ENCODE measurements around the gene TMEM202. TPM values are rescaled to one million over a fixed set of nuclear protein-coding genes. Genes with fewer than 3 reads are reported as not detected.
A peak's percentile ranks its signal among the peaks of the same experiment; 100 is the strongest.

Gene TMEM202
- not detected for total RNA-seq
- long read RNA-seq, donor 1: 0 reads
- long read RNA-seq, donor 2: 0 reads

- H3K4me1 ChIP-seq (ENCODE audit: low read depth): no peaks in the 10 kb centered on the region
- H3K36me3 ChIP-seq (ENCODE audit: low read depth): no peaks in the 10 kb centered on the region
- DNase-seq (no peak), ATAC-seq (no peak)
- H3K9me3 ChIP-seq: no peaks in the 10 kb centered on the region
- intact Hi-C loops (cut with DNase I, micrococcal nuclease): no loop called here
- no peak within 1 kb of the TSS for H3K4me3 ChIP-seq
- no peak for TF ChIP-seq CTCF (IDR thresholded peaks at IDR 0.05)
Measured at GRCh38 chr15:72397796-72398588, at the start of gene TMEM202. Gene TMEM202 (plus strand): TSS chr15:72398305. CDS start chr15:72398327, 22 bp downstream.

- ATAC-seq: no peak
- peaks cover 9% of the 10 kb centered on the region for H3K36me3 ChIP-seq (ENCODE audit: low read depth)
- no peak for TF ChIP-seq CTCF (IDR thresholded peaks at IDR 0.05)
Measured at GRCh38 chr15:72353266-72353665, 44.8 kb upstream of the TMEM202 start.

GRCh38 chr15:72354496-72354895 lies 43.6 kb upstream of the TMEM202 start:
- no peaks in the 10 kb centered on the region for H3K9me3 ChIP-seq
- H3K36me3 ChIP-seq (ENCODE audit: low read depth): peaks cover 6% of the 10 kb centered on the region
- intact Hi-C loops (cut with DNase I, micrococcal nuclease): no loop called here
- no peaks in the 10 kb centered on the region for H3K4me1 ChIP-seq (ENCODE audit: low read depth)
- no peak for TF ChIP-seq CTCF (IDR thresholded peaks at IDR 0.05)
- no peak overlapping the region for H3K4me3 ChIP-seq
- DNase-seq: no peak
- no peak for ATAC-seq

More at GRCh38 chr15:72353266-72353665, 44.8 kb upstream of the TMEM202 start:
- Histone ChIP-seq H3K4me1 (ENCODE audit: low read depth) (no peaks in the 10 kb centered on the region), H3K4me3 (no peak overlapping the region), H3K9me3 (no peaks in the 10 kb centered on the region)
- DNase-seq: no peak
- intact Hi-C loops (cut with DNase I, micrococcal nuclease): no loop called here

GRCh38 chr15:72358121-72358520 lies 40.0 kb upstream of the TMEM202 start:
- ATAC-seq (no peak), DNase-seq (no peak)
- Histone ChIP-seq H3K9me3 (no peaks in the 10 kb centered on the region), H3K36me3 (ENCODE audit: low read depth) (no peaks in the 10 kb centered on the region), H3K4me1 (ENCODE audit: low read depth) (no peaks in the 10 kb centered on the region), H3K4me3 (no peak overlapping the region)
- intact Hi-C loops (cut with DNase I, micrococcal nuclease): no loop called here
- no peak for TF ChIP-seq CTCF (IDR thresholded peaks at IDR 0.05)

- Histone ChIP-seq H3K9me3 (no peaks in the 10 kb centered on the region), H3K4me1 (ENCODE audit: low read depth) (no peaks in the 10 kb centered on the region), H3K4me3 (no peak overlapping the region), H3K36me3 (ENCODE audit: low read depth) (no peaks in the 10 kb centered on the region)
- intact Hi-C loops (cut with DNase I, micrococcal nuclease): no loop called here
- DNase-seq: peak; percentile 19 to 57 (median 33)
- peak; percentile 85 for ATAC-seq
- TF ChIP-seq CTCF (IDR thresholded peaks at IDR 0.05): no peak
Measured at GRCh38 chr15:72358650-72359171, 39.4 kb upstream of the TMEM202 start.
